SH-SY5Y (cell line): ENCODE results near the gene NMUR2.

Experiments used
- GATA2 ChIP-seq: IDR thresholded peaks from 2 replicates; pipeline ENCODE4 v1.6.1; 2011; ENCODE audit warnings: mild to moderate bottlenecking, low read depth, low read length

The NMUR2 gene

GRCh38 chr5:152349683-152350526, 55.2 kb downstream of the NMUR2 start:
- TF ChIP-seq GATA2, result no peak
